HepG2 (cell line): ENCODE data around the gene WDR35. TPM values are rescaled to one million over a fixed set of nuclear protein-coding genes. Genes with fewer than 3 reads are reported as not detected.

ENCODE experiments used
- ARID5B ChIP-seq: IDR thresholded peaks from 2 replicates; pipeline ENCODE4 v1.4.0; 2020; ENCODE audit warnings: mild to moderate bottlenecking, missing genetic modification reagents
- DZIP1 ChIP-seq: sonication (generic); formaldehyde crosslinking; IDR thresholded peaks from 2 replicates; pipeline ENCODE4 v1.5.0; 2020; ENCODE audit warnings: mild to moderate bottlenecking, missing genetic modification reagents
- FOXA3 ChIP-seq: IDR thresholded peaks from 2 replicates; pipeline ENCODE4 v1.6.1; 2016; ENCODE audit warnings: missing genetic modification reagents, missing compliant biosample characterization
- RBM22 ChIP-seq: fragments of 200-400 bp; formaldehyde crosslinking; optimal IDR thresholded peaks from 2 replicates; pipeline ENCODE3; 2017; ENCODE audit warnings: mild to moderate bottlenecking, low read length, moderate library complexity
- XRCC5 ChIP-seq: fragments of 200-400 bp; formaldehyde crosslinking; optimal IDR thresholded peaks from 2 replicates; pipeline ENCODE3; 2017; ENCODE audit warnings: mild to moderate bottlenecking, low read length
- ZNF3 ChIP-seq: IDR thresholded peaks from 2 replicates; pipeline ENCODE4 v1.7.0; 2017; ENCODE audit warnings: inconsistent platforms
- ZNF317 ChIP-seq: sonication (generic); formaldehyde crosslinking; IDR thresholded peaks from 2 replicates; pipeline ENCODE4 v1.5.0; 2020; ENCODE audit warnings: mild to moderate bottlenecking, missing genetic modification reagents
- ZNF780A ChIP-seq: sonication (generic); formaldehyde crosslinking; IDR thresholded peaks from 2 replicates; pipeline ENCODE4 v1.8.0; 2022; ENCODE audit warnings: mild to moderate bottlenecking, missing genetic modification reagents, moderate library complexity
- ZNF839 ChIP-seq: sonication (generic); formaldehyde crosslinking; IDR thresholded peaks from 2 replicates; pipeline ENCODE4 v1.4.0; 2020; ENCODE audit warnings: missing genetic modification reagents, mild to moderate bottlenecking, borderline replicate concordance
- polyA plus RNA-seq, 8 experiments: library from polyadenylated mRNA; depleted of rRNA in 3 of 8; stranded (reverse) in 7 of 8; unstranded in 1 of 8; fragments of >200 nt; fragmentation: Illumina TruSeq in 4 of 8; extraction: Trizol in 4 of 8; gene quantifications; 2 replicates each; pipeline versions ENCODE4 v1.2.1 to v1.2.3, GENCODE V29; 2011 to 2016; ENCODE audit warnings: low read depth in 4 of 8, missing spikeins in 1 of 8, mixed read lengths in 1 of 8; ENCODE audit not compliant: insufficient read depth in 1 of 8
- total RNA-seq, 5 experiments: library from RNA; depleted of rRNA; stranded (reverse); fragments of >200 nt; fragmentation: Illumina TruSeq; extraction: Trizol; gene quantifications; 2 replicates each; pipeline ENCODE4 v1.2.3, GENCODE V29; 2016; ENCODE audit warnings: low read depth in 1 of 5
- TF ChIP-seq, protein P1 (sequence below): sonication (generic); formaldehyde crosslinking; IDR thresholded peaks from 2 replicates; pipeline ENCODE4 v1.4.0; 2020; ENCODE audit warnings: missing genetic modification reagents, borderline replicate concordance
- TF ChIP-seq, protein P2 (sequence below): sonication (generic); formaldehyde crosslinking; IDR thresholded peaks from 2 replicates; pipeline ENCODE4 v1.5.0; 2020; ENCODE audit warnings: mild to moderate bottlenecking, low read depth, missing genetic modification reagents, borderline replicate concordance
- TF ChIP-seq, protein P3 (sequence below): IDR thresholded peaks from 2 replicates; pipeline ENCODE4 v1.6.1; 2016; ENCODE audit warnings: mild to moderate bottlenecking
- TF ChIP-seq, protein P4 (sequence below): sonication (generic); formaldehyde crosslinking; IDR thresholded peaks from 2 replicates; pipeline ENCODE4 v1.5.0; 2020; ENCODE audit warnings: mild to moderate bottlenecking, missing genetic modification reagents, borderline replicate concordance

WDR35 gene
- total and polyA plus RNA-seq, 2 of the 13 experiments (the other 11 are each of a cell fraction or from before 2014, with no cell fraction given), result 11.1 to 19.6 TPM

DNA sequence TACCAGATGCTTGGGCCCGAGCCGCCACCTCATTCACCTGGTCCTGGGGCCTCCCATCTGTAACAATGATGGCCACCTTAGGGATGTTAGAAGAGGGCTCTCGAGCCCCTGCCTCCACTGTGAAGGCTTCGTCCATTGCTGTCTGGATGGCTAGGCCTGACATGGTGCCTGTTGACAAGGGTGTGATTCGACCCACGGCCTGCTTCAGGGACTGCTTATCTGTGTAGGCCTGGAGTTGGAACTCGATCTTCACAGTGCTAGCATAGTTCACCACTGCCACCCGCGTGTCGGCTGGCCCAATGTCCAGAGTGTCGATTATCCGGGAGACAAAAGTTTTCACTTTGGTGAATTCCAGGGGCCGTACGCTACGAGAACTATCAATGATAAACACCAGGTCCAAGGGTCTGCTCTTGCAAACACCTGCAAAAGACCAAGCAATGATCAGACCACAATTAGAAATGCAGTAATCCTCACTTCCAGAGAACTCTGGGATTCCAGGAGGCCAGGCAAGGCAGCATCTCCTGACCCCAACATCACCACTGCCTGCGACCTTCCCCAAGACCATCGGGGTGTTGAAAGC, 16.1 kb upstream of the WDR35 start (continued):
- TF ChIP-seq ARID5B (CRISPR knock-in tag) (no peak), ZNF839 (CRISPR knock-in tag) (no peak), ZNF317 (no peak), ZNF780A (CRISPR knock-in tag) (no peak), XRCC5 (no peak), RBM22 (no peak), FOXA3 (CRISPR knock-in tag) (peak; percentile 11; the same call in 1 of the 2 replicates), ZNF3 (no peak), DZIP1 (CRISPR knock-in tag) (no peak)
- TF ChIP-seq, protein P1, sequence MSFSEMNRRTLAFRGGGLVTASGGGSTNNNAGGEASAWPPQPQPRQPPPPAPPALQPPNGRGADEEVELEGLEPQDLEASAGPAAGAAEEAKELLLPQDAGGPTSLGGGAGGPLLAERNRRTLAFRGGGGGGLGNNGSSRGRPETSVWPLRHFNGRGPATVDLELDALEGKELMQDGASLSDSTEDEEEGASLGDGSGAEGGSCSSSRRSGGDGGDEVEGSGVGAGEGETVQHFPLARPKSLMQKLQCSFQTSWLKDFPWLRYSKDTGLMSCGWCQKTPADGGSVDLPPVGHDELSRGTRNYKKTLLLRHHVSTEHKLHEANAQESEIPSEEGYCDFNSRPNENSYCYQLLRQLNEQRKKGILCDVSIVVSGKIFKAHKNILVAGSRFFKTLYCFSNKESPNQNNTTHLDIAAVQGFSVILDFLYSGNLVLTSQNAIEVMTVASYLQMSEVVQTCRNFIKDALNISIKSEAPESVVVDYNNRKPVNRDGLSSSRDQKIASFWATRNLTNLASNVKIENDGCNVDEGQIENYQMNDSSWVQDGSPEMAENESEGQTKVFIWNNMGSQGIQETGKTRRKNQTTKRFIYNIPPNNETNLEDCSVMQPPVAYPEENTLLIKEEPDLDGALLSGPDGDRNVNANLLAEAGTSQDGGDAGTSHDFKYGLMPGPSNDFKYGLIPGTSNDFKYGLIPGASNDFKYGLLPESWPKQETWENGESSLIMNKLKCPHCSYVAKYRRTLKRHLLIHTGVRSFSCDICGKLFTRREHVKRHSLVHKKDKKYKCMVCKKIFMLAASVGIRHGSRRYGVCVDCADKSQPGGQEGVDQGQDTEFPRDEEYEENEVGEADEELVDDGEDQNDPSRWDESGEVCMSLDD (CRISPR knock-in tag), result no peak
- TF ChIP-seq, protein P2, sequence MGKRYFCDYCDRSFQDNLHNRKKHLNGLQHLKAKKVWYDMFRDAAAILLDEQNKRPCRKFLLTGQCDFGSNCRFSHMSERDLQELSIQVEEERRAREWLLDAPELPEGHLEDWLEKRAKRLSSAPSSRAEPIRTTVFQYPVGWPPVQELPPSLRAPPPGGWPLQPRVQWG (CRISPR knock-in tag), result no peak
- TF ChIP-seq, protein P3, sequence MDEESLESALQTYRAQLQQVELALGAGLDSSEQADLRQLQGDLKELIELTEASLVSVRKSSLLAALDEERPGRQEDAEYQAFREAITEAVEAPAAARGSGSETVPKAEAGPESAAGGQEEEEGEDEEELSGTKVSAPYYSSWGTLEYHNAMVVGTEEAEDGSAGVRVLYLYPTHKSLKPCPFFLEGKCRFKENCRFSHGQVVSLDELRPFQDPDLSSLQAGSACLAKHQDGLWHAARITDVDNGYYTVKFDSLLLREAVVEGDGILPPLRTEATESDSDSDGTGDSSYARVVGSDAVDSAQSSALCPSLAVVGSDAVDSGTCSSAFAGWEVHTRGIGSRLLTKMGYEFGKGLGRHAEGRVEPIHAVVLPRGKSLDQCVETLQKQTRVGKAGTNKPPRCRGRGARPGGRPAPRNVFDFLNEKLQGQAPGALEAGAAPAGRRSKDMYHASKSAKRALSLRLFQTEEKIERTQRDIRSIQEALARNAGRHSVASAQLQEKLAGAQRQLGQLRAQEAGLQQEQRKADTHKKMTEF (CRISPR knock-in tag), result no peak
- TF ChIP-seq, protein P4, sequence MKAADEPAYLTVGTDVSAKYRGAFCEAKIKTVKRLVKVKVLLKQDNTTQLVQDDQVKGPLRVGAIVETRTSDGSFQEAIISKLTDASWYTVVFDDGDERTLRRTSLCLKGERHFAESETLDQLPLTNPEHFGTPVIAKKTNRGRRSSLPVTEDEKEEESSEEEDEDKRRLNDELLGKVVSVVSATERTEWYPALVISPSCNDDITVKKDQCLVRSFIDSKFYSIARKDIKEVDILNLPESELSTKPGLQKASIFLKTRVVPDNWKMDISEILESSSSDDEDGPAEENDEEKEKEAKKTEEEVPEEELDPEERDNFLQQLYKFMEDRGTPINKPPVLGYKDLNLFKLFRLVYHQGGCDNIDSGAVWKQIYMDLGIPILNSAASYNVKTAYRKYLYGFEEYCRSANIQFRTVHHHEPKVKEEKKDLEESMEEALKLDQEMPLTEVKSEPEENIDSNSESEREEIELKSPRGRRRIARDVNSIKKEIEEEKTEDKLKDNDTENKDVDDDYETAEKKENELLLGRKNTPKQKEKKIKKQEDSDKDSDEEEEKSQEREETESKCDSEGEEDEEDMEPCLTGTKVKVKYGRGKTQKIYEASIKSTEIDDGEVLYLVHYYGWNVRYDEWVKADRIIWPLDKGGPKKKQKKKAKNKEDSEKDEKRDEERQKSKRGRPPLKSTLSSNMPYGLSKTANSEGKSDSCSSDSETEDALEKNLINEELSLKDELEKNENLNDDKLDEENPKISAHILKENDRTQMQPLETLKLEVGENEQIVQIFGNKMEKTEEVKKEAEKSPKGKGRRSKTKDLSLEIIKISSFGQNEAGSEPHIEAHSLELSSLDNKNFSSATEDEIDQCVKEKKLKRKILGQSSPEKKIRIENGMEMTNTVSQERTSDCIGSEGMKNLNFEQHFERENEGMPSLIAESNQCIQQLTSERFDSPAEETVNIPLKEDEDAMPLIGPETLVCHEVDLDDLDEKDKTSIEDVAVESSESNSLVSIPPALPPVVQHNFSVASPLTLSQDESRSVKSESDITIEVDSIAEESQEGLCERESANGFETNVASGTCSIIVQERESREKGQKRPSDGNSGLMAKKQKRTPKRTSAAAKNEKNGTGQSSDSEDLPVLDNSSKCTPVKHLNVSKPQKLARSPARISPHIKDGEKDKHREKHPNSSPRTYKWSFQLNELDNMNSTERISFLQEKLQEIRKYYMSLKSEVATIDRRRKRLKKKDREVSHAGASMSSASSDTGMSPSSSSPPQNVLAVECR (CRISPR knock-in tag), result no peak
